Measurements from ENCODE around the gene JADE1. TPM values are rescaled to one million over a fixed set of nuclear protein-coding genes. Genes with fewer than 3 reads are reported as not detected.

Gene JADE1
- total and polyA plus RNA-seq, 9 of the 15 experiments (the other 6 are each of a cell fraction or from before 2014, with no cell fraction given): 8.3 to 37.9 (median 24.4) TPM

- TF ChIP-seq, protein P1, sequence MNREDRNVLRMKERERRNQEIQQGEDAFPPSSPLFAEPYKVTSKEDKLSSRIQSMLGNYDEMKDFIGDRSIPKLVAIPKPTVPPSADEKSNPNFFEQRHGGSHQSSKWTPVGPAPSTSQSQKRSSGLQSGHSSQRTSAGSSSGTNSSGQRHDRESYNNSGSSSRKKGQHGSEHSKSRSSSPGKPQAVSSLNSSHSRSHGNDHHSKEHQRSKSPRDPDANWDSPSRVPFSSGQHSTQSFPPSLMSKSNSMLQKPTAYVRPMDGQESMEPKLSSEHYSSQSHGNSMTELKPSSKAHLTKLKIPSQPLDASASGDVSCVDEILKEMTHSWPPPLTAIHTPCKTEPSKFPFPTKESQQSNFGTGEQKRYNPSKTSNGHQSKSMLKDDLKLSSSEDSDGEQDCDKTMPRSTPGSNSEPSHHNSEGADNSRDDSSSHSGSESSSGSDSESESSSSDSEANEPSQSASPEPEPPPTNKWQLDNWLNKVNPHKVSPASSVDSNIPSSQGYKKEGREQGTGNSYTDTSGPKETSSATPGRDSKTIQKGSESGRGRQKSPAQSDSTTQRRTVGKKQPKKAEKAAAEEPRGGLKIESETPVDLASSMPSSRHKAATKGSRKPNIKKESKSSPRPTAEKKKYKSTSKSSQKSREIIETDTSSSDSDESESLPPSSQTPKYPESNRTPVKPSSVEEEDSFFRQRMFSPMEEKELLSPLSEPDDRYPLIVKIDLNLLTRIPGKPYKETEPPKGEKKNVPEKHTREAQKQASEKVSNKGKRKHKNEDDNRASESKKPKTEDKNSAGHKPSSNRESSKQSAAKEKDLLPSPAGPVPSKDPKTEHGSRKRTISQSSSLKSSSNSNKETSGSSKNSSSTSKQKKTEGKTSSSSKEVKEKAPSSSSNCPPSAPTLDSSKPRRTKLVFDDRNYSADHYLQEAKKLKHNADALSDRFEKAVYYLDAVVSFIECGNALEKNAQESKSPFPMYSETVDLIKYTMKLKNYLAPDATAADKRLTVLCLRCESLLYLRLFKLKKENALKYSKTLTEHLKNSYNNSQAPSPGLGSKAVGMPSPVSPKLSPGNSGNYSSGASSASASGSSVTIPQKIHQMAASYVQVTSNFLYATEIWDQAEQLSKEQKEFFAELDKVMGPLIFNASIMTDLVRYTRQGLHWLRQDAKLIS (CRISPR knock-in tag; IDR thresholded peaks at IDR 0.05): peak; percentile 30; the same call in 1 of the 2 replicates
- no peak for TF ChIP-seq HNRNPK (IDR thresholded peaks at IDR 0.05; ENCODE audit: low read depth, low read length, poor library complexity, severe bottlenecking)
- TF ChIP-seq KLF1 (tag; IDR thresholded peaks at IDR 0.05): peak; percentile 62; the same call in 1 of the 2 replicates
- TF ChIP-seq KDM5B (IDR thresholded peaks at IDR 0.05; ENCODE audit: insufficient replicate concordance, low read depth, low read length): peak; percentile 29
- TF ChIP-seq TEAD4 (IDR thresholded peaks at IDR 0.05; ENCODE audit: low read length): no peak
- TF ChIP-seq TEAD4 (CRISPR knock-in tag; IDR thresholded peaks at IDR 0.05; ENCODE audit: borderline replicate concordance): no peak
- TF ChIP-seq FOSL1 (tag; conservative IDR thresholded peaks at IDR 0.05): 0 out of 2 replicates have a peak, but pooled peaks have one; percentile 9
These were observed 3.1 kb downstream of the JADE1 start (continued) for GRCh38 chr4:128812442-128813235.

Measured in K562 (cell line).